GM18502 (cell line): Measurements from ENCODE around the gene MECP2.
A peak's percentile ranks its signal among the peaks of the same experiment; 100 is the strongest.

Source experiments
- ATAC-seq: cut with Tn5 transposase; IDR thresholded peaks from one replicate; pipeline ENCODE4 v1.9.1; 2021; ENCODE audit warnings: mild to moderate bottlenecking; ENCODE audit not compliant: unreplicated experiment, poor library complexity

Gene MECP2

GRCh38 chrX:153973127-153974002 lies 124.2 kb downstream of the MECP2 start:
- ATAC-seq: no peak

GRCh38 chrX:153972368-153973126 lies 125.0 kb downstream of the MECP2 start, which contains the start of gene TMEM187:
Gene TMEM187 (plus strand): TSS chrX:153972754. CDS start chrX:153982063, 9,309 bp downstream.
- ATAC-seq: peak; percentile 63
